ENCODE data around the gene MORN4.

MORN4 gene

GRCh38 chr10:97572214-97572989, 60.9 kb downstream of the MORN4 start, which contains the start of gene ANKRD2:
ANKRD2 (plus strand) TSS chr10:97572779; CDS start chr10:97572789, 10 bp downstream.
- peak; percentile 71 to 89 (median 88) for DNase-seq

GRCh38 chr10:97571622-97572021, 61.7 kb downstream of the MORN4 start:
- no peak for DNase-seq

GRCh38 chr10:97570789-97571471, 62.4 kb downstream of the MORN4 start:
- no peak for DNase-seq

- DNase-seq = no peak
These were observed 63.0 kb downstream of the MORN4 start for GRCh38 chr10:97570146-97570788.

- DNase-seq = no peak
These were observed 65.4 kb downstream of the MORN4 start for GRCh38 chr10:97567891-97568290.

GRCh38 chr10:97566336-97566996, 66.8 kb downstream of the MORN4 start:
- DNase-seq = no peak

GRCh38 chr10:97564776-97565175, 68.5 kb downstream of the MORN4 start:
- DNase-seq = no peak

Measured in suppressor macrophage treated with lipopolysaccharide for 1 hour (primary cell).